Putamen (tissue), 1 donor: ENCODE data around the gene EMILIN3.

Experiments used
- DNase-seq: peaks from one replicate; pipeline ENCODE4 v3.0.0-alpha.2; 2016; ENCODE audit warnings: low spot score

The EMILIN3 gene

DNA sequence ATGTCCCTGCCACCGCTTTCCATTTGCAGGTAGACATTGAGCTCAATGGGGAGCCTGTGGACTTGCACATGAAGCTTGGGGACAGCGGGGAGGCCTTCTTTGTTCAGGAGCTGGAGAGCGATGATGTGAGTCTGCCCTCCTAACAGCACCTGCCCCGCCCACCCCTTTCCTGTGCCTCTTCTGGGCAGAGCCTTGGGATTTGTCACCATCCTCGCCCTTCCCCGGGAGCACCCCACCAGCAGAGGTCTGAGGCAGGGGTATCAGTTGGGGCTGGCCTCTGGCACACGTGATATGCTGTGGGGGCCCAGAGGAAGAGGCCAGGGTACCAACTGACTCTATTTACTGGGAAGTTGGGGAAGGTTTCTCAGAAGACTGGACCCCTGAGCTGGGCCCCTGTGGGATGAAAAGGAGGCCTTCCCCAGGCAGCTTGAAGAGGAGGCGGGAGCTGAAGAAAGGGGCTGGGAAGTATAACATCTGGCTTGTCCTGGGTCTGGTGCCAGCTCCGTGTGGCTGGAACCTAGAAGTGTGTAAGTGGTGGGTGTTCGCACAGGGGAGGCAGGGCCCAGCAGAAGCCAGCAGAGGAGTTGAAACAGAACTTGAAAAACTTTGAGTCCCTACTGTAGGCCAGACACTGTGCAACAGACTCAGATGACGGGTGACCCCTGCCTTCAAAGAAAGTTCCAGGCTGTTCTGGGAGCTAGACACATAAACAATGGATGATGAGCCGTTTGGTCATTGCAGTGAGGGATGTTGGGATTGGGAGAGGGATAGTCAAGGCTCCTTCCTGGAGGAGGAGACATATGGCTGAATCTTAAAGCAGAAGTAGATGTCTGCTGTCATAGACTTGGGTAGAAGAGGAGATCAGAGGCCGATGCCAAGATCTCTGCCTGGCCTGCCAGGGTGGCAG, 18.8 kb downstream of the EMILIN3 start:
- no peak for DNase-seq

DNA sequence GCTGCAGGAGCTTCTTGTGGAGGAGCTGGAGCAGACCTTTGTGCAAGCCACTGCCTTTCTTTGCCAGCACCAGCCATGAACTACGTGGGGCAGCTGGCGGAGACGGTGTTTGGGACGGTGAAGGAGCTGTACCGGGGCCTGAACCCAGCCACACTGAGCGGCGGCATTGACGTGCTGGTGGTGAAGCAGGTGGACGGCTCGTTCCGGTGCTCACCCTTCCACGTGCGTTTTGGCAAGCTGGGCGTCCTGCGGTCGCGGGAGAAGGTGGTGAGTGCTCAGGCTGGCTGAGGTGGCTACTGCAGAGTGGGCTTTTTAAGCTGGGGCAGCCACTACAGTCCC, 20.9 kb downstream of the EMILIN3 start:
- DNase-seq = no peak

DNA sequence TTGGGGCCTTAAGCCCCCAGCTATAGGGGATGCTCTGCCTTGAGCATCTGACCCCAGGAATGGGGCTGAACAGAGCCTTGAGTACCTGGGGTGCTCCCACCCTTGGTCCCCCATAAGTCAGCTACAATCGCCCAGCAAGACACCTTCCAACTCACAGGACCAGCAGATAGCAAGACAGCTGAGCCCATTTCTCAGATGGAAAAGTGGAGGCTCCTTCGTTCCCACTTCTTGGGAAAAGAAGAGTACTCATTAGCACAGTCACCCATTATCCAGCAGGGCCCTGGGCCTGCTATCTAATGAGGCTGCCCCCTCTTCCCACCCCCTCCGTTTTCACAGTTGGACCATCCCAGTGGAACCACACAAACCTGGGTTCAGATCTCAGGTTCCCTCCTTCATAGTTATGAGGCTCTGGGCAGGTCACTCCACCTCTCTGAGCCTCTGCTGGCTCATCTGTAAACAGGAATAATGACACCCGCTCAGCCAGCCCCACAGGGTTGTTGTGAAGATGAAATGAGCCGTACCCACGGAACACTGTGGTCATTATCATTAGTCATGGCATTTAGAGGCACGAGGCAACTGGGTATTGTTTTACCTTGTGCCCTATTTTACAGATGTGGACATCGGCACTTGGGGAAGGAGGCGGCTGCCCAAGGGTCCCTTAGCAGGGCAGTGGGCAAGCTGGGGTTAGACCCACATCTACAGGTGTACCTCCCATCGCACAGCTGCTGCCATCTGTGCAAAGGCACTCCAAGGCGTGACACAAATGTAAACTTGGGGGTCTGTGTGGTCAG, 21.5 kb downstream of the EMILIN3 start:
- no peak for DNase-seq

DNA sequence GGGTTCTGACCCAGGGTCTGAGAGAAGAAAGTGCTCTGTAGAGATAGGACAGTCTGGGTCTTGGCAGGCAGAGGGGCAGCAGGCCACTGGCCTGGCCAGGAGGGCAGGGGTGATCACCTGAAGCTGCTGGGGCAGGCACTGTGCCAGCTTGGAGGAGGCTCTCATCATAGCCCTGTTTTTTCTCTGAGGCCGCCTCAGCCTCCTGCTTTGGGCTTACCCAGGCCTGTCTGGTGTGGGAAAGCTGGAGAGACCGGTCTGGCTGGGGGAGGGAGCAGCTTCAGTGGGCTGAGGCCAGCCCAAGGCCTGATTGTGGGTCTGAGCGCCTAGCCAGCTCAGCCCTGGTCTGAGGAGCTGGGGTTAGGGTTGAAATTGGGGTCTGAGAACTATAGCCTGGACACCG, 22.1 kb downstream of the EMILIN3 start:
- DNase-seq = no peak

DNA sequence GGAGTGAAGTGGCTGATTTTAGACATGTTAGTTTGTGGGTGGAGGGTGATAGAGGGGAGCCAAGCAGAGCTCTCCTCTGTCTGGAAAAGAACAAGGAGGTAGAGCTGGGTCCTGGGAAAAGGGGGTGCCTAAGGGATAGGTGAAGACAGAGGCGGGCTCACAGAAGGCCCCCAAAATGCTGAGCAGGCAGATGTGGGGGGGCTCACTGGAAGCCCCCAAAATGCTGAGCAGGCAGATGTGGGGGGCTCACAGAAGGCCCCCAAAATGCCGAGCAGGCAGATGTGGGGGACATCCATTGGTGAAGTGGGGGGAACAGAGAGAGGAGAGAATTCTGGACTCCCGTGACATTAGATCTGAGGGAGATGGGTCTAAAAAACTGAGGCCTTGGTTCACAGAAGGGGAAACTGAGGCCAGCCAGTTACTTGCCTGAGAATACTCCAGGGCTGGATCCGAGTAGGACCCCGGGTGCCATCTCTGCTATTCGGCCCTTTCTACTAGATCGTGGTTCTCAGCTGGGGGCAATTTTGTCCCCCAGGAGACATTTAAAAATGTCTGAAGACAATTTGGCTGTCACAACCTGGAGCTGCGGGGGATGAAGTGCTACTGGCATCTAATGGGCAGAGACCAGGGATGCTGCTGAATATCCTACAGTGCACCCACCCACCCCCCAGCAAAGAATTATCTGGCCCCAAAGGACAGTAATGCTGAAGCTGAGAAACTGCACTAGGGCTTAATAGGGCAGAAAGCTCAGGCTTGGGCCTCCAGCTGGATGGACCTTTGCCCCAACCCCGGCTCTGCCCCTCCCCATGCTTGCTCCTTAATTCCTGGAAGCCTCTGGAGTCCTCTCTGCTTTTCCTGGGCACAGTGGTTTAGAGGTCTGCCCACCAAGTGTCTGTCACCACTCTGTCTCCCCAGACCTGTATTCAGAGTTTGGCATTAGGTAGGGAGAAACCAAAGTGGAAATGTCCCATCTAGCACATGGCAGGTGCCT, 23.8 kb downstream of the EMILIN3 start:
- DNase-seq = no peak

DNA sequence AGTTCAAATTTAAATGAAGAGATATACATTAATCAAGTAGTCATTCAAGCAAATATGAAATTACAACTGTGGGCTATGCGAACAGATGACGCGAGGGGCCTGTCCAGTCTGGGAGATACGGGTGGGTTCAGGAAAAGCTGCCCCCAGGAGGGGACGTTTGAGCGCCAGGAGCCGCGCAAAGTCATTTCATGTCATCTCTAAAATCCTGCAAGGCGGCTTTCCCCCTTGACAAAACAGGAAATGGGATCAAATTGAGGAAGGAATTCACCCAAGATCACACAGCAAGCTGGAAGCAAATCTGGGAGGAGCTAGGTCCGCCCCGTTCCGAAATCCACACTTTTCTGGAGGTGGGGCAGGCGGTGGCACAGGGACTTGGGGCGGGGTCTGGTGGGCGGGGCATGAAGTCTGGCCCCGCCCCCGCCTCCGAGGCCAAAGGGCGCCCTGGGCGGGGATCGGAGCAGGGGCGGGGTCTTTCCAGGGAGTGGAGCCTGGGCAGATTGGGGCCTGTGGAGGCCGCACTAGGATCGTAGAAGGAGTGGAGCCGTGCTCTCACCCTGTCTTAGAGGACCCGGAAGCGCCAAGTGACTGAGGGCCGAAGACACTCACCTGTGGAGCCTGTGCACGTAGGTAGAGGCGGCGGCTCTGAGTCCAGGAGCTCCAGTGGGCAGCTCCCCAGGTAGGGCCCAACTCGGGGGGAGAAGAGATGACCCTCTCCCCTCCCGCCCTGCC, 26.1 kb downstream of the EMILIN3 start, which contains the start of gene LPIN3:
LPIN3 (plus strand) TSS at position 495 of the 729 bp plus-strand sequence. CDS start 4,983 bp downstream, outside the sequence.
- peak; percentile 34 for DNase-seq

DNA sequence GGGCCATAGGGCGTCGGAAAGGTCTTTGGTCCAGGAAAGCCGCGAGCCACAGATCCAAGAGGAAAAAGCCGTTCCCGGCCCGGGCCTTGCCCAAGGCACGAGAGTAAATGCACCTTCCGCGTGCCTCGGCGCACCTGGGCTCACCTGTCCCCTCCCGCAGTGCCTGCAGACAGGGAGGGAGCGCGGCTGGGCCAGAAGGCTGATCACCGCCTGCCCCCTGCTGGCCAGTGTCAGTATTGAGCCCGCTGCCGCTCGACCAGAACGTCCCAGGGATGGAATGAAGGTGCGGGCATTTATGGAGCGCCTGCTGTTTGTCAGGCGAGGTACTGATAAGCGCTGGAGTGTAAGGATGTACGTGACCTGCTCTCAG, 26.7 kb downstream of the EMILIN3 start:
- DNase-seq = peak; percentile 57

DNA sequence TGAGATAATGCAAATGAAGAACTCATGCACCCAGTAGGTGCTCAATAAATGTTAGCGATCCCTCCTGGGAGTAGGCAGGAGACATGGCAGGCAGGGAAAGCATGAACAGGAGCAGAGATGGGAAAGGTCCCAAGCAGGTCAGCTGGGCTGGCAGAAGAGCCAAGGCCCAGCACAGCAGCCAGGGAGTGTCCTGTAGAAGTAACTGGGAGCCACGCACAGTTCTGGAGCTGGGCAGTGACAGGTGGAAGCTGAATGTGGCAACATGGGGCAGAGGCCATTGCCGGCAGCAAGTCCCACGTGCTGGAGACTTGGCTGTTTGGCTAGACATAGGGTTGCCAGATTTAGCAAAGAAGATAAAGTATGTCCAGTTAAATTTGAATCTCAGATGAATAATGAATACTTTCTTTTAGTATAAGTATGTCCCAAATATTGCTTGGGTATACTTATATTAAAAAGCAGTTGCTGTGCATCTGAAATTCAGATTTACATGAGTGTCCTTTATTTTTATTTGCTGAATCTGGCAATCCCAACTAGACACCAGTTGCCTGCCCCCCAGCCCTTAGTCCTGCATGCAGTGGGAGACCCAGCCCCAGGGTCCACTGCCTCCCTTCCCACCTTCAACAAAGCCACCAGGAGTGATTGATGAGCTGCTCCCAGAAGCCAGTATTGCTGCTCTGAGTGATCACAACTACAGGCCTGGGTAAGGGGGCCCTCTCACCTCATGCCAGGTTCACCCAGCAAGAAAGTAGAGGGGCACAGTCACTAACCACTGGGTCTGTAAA, 29.7 kb downstream of the EMILIN3 start:
- DNase-seq = no peak

DNA sequence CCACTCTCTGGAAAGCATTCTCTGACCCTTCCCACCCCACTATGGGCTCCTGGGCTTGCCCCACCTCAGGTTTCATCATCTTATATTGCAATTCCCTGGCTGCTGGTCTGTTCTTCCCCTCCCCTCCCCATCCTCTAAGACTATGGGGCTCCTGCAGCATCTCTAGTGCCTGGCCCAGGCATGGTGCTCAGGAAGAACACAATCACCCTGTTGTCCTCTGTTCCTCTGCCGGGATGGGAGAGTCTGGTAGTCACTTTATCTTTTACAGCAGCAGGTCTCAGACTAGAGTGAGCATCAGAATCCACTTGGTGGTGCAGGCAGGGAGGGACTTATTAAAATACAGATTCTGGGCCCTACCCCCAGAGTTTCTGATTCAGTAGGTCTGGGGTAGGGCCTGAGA, 31.0 kb downstream of the EMILIN3 start:
- no peak for DNase-seq

DNA sequence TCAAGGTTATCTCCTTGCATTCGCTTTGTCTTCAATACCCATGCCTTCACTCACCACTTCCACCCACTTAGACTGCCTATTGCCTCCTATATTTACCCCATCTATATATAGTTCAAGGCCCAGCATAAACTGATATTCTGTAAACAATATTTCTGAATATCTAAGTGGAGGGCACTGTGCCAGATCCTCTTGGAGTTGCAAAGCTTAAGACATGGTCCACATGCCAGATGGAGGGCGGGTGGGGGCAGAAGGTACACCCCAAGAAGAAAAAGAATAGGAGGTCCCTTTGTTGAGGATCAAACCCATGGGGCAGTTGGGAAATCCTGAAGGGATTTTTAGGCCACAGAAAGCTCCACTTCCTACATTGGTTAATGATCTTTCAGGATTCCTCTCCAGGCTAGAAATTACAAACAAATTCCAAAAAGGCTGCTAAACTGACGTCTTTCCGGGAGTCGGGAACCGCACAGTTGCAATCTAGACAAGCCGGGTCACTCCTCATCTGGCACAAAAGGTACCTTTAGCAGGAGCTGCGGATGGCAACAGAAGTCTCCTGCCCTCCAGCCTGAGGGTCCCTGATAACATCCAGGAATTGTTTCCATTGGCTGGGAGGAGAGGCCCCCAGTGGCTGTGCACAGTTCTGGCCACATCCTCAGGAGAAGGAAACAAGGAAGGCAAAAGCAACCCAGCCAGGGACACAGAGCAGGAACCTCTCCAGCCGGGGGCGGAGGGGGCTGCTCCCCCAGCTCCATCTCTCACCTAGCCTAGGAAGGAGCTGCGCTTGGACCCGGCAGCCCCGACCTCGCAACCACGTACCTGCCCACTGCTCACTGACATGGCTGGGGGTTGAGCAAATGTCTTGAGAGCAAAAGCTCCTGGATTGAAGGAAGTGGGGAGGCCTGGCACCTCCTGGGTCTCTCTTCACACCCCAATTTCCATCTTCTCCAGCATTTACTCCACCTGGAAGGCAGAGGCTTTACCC, 31.9 kb downstream of the EMILIN3 start:
- no peak for DNase-seq

DNA sequence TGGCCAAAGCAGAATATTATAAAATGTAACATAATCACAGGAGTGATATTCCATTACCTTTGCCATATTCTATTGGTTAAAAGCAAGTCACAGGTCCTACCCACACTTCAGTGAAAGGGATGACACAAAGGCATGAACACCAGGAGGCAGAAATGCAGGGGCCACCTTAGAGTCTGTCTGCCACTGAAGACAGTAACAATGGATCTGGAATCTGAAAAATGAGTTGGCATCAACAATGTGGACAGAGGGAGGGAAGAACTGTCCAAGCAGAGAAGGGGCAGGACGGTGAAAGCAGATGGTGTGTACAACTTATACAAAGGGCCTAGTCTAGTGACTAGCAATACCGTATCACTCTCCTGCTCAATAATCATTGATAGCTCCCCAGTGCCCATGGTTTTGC, 32.6 kb downstream of the EMILIN3 start:
- DNase-seq = no peak

DNA sequence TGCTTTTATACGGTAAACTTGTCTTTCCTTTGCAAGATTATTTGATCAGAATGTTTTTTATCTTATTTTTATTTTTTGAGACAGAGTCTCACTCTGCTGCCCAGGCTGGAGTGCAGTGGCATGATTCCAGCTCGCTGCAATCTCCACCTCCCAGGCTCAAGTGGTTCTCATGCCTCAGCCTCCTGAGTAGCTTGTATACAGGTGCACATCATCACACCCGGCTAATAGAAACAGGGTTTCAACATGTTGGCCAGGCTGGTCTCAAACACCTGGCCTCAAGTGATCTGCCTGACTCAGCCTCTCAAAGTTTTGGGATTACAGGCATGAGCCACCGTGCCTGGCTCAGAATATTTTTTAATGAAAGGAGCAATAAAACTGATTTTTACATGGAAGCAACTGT, 34.9 kb downstream of the EMILIN3 start:
- DNase-seq = no peak

DNA sequence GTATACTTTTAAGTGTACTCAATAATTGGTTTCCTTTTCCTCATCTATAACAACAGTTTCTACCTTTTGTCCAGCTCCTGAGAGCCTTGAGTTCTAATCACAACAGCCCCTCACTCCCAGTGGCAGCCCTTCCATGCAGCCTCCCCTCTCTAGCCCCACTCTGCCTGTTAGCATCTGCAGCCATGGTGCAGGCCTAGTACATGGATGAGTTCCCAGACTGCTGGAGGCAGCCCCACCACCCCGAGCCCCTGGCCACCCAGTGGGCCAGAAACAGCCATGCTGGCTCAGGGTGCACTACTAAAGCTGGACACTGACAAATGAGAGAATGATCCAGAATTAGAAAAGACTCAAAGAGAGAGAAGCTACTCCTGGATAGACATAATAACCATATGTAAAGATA, 35.7 kb downstream of the EMILIN3 start:
- DNase-seq = no peak

DNA sequence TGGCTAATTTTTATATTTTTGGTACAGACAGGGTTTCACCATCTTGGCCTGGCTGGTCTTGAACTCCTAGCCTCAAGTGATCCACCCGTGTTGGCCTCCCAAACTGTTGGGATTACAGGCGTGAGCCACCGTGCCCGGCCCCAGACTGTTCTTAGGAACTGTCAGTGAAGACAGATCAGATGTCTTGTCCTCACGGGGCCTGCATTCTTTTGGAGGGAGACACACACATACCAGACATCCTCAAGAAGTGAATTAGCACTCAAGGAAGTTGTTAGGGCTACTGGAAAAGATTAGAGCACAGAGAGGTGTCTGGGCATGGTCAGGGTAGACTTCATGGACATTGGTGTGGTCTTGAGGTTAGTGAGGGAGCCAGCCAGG, 36.3 kb downstream of the EMILIN3 start:
- no peak for DNase-seq

DNA sequence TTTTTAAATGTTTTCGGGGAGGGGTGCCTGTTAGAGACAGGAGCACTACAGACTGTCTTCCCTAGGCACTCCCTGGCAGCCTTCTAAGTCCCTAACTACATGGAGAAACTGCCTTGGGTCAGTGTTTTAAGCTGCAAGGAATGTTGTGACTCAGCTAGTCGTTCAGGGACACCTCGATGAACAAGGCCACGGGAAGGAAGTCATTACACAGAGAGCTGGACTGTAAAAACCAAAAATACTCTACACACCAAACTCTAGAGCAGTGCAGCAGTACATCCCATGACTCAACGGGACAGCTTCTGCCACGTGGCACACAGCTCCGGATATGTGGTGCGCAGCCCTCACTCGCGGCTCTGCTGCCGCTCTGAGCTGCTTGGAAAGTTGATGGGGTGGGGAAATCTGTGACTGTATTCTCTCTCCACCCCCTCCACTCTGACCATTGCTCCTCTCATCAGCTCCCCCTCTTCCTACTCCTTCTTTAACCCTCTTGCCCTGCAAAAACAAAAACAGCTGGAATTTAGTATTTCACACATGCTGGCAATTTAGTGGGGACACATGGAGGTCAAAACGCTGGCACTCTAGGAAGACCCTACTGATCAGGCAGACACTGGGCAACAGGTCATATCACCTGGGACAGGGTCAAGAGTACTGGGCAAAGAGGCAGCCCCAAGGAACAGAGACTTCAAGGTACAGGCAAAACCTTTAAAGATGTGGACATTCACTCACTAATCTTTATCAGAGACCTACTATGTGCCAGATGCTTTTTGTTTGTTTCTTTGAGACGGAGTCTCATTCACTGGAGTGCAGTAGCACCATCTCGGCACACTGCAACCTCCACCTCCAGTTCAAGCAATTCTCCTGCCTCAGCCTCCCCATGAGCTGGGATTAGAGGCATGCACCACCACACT, 36.9 kb downstream of the EMILIN3 start:
- DNase-seq = no peak

DNA sequence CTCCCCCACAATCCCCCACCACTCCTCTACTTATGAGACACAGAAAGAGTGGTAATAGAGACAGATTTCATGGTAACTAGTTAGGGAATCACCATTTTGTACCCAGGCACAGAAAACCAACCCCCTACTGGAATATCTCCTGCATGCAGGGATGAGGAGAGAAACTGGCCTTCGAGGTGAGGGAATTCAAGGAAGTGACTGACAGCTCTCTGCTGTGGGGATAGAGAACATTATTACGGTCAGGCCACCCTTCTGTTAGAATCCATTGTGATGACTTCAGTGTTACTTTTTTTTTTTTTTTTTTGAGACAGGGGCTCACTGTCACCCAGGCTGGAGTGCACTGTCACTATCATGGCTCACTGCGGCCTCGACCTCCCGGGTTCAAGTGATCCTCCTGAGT, 39.4 kb downstream of the EMILIN3 start:
- DNase-seq = no peak

DNA sequence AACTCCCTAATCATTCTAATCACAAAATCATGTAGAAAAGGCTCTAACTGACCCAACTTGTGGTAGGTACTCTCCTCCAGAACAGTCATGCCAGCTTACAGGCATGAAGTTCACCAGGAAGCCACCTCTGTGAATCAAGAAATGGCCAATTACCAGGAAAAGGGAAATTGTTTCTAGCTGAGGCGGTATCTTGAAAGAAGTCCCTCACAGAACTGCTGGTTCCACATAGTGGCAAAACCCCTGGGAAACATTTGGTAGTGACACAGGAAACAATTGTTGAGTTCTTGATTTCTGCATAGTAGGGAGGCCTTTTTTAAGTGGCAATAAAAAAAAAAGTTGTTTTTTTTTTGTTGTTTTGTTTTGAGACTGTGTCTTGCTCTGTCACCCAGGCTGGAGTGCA, 45.6 kb downstream of the EMILIN3 start:
- DNase-seq = no peak

DNA sequence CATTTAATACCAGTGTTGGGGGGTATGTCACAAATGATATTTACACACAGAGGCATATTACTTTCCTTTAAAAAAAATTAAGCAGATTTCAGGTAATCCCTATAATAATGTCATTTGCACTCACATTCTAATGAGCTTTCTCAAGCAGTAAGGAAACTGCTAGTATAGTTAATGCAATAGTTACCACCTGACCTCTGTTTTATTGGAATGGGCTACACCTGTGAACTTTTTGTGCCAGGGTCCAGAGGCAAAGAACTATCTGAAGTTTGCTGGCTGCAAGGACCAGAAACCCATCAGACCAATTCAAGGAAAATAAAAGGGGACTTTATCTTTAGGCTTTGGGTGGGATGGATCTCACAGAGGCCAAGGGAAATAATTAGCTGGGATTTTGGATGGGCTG, 46.2 kb downstream of the EMILIN3 start:
- DNase-seq = no peak
